Measurements from ENCODE around the gene KCNK15. TPM values are rescaled to one million over a fixed set of nuclear protein-coding genes. Genes with fewer than 3 reads are reported as not detected.

Gene KCNK15
- total RNA-seq, 1 donor from 2014 or later, result 62.6 TPM

- H3K9me3 ChIP-seq, result no peaks in the 10 kb centered on the region
- H3K4me3 ChIP-seq, result no peak overlapping the region
- H3K27ac ChIP-seq, result peak overlapping the region; percentile 80 to 93
- intact Hi-C loops (cut with DNase I), result loop anchor here (1.0 to 5.0 kb wide), 2 partner anchors 39 to 132 kb away; no protein-coding TSS in a partner anchor
- H3K36me3 ChIP-seq, result peaks cover 0 to 3% of the 10 kb centered on the region in 2 donors
- TF ChIP-seq, protein P1, sequence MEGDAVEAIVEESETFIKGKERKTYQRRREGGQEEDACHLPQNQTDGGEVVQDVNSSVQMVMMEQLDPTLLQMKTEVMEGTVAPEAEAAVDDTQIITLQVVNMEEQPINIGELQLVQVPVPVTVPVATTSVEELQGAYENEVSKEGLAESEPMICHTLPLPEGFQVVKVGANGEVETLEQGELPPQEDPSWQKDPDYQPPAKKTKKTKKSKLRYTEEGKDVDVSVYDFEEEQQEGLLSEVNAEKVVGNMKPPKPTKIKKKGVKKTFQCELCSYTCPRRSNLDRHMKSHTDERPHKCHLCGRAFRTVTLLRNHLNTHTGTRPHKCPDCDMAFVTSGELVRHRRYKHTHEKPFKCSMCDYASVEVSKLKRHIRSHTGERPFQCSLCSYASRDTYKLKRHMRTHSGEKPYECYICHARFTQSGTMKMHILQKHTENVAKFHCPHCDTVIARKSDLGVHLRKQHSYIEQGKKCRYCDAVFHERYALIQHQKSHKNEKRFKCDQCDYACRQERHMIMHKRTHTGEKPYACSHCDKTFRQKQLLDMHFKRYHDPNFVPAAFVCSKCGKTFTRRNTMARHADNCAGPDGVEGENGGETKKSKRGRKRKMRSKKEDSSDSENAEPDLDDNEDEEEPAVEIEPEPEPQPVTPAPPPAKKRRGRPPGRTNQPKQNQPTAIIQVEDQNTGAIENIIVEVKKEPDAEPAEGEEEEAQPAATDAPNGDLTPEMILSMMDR (IDR thresholded peaks at IDR 0.05), result no peak
- peaks cover 11 to 43% of the 10 kb centered on the region in 2 donors for H3K4me1 ChIP-seq
- no peaks in the 10 kb centered on the region for H3K27me3 ChIP-seq
- no peak for DNase-seq (ENCODE audit: low spot score in 2 of 2)
Observed at GRCh38 chr20:44730441-44730840, 15.2 kb upstream of the KCNK15 start.

DNA sequence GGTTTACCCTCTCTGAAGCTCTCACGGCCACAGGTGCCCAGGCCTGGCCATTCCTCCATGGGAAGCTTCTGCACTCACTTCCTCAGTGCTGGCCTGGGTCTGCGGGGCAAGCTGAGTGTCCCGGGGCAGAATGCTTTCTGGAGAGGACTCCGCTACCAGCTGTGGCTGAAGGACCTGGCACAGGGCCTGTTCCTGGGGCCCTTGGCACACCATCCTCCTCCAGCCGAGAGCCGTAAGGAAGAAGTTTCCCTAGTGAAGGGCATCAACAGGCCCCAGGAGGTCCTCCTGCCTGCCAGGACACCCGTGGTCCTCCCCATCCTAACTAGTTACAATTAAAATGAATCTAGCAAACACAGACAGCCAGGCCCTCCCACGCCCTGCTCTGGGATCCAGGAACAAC is 14.0 kb upstream of the KCNK15 start:
- peak overlapping the region; percentile 80 to 93 for H3K27ac ChIP-seq
- H3K9me3 ChIP-seq, result no peaks in the 10 kb centered on the region
- H3K4me1 ChIP-seq, result peaks cover 11 to 50% of the 10 kb centered on the region in 2 donors
- peaks cover 0 to 3% of the 10 kb centered on the region in 2 donors for H3K36me3 ChIP-seq
- TF ChIP-seq, protein P1 (IDR thresholded peaks at IDR 0.05), result no peak
- intact Hi-C loops (cut with DNase I), result loop anchor here (5.0 kb wide), 1 partner anchor 131 kb away; no protein-coding TSS in a partner anchor
- DNase-seq (ENCODE audit: low spot score in 2 of 2), result no peak
- H3K4me3 ChIP-seq, result no peak overlapping the region
- no peaks in the 10 kb centered on the region for H3K27me3 ChIP-seq

- H3K4me3 ChIP-seq, result no peak overlapping the region
- TF ChIP-seq, protein P1 (IDR thresholded peaks at IDR 0.05), result no peak
- peaks cover 11 to 52% of the 10 kb centered on the region in 2 donors for H3K4me1 ChIP-seq
- no peaks in the 10 kb centered on the region for H3K36me3 ChIP-seq
- H3K9me3 ChIP-seq, result no peaks in the 10 kb centered on the region
- H3K27ac ChIP-seq, result peak overlapping the region; percentile 80 to 93
- no peaks in the 10 kb centered on the region for H3K27me3 ChIP-seq
- intact Hi-C loops (cut with DNase I), result loop anchor here (5.0 kb wide), 1 partner anchor 130 kb away; no protein-coding TSS in a partner anchor
- DNase-seq (ENCODE audit: low spot score in 2 of 2), result no peak
Observed at GRCh38 chr20:44732327-44732726, 13.3 kb upstream of the KCNK15 start.

DNA sequence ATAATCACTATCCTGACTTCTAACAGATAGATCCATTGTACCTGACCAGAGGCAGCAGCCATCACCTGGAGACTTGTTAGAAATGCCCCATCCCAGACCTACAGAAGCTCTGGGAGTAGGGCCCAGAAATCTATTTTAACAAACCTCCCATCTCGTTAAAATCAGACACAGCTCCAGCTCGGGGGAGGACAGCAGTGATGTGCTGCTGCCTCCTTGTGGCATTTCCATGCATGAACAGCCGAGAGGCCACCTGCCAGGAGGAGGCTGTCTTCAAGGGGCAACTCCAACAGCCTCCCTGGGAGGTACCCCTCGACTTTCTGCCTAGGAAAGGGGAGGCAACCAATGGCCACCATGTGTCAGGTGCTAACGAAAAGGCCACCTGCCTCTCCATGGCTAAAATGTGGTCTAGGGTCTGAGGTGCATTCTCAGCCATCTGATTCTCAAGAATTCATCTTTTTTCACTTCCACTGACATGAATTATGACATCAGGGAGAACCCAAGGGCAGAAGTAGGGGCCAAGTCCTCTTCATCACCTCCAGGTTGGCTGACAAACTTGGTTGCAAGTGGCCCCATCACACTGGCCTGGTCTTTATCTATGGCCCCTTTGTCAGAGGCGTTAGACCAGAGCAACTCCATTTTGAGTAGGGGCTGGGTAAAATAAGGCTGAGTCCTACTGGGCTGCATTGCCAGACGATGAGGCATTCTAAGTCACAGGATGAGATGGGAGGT is 12.2 kb upstream of the KCNK15 start:
- H3K27me3 ChIP-seq, result no peaks in the 10 kb centered on the region
- no peaks in the 10 kb centered on the region for H3K9me3 ChIP-seq
- H3K4me3 ChIP-seq, result no peak overlapping the region
- peaks cover 11 to 54% of the 10 kb centered on the region in 2 donors for H3K4me1 ChIP-seq
- peak overlapping the region; percentile 80 to 93 for H3K27ac ChIP-seq
- TF ChIP-seq, protein P1 (IDR thresholded peaks at IDR 0.05), result peak; percentile 94 to 96 (median 95)
- H3K36me3 ChIP-seq, result no peaks in the 10 kb centered on the region
- intact Hi-C loops (cut with DNase I), result loop anchor here (1.0 to 5.0 kb wide), 2 partner anchors 48 to 129 kb away; no protein-coding TSS in a partner anchor
- DNase-seq (ENCODE audit: low spot score in 2 of 2), result peak in 1 of 2 donors; percentile 90

DNA sequence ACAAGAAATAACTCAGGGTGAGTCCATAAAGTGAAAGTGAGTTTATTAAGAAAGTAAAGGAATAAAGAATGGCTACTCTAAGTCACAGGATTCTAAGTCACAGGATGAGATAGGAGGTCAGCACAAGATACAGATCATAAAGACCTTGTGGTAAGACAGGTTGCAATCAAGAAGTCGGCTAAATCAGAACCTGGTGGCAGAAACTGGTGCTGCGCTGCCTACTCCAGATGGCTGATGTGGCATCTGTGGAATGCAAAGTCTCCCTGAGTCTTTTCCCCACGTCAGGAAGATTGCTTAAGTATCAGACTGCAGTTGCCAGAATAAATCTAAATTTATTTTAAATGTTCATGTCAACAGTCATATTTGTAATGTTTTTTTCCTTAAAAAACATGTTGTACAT is 10.7 kb upstream of the KCNK15 start:
- no peaks in the 10 kb centered on the region for H3K36me3 ChIP-seq
- H3K4me1 ChIP-seq, result peaks cover 11 to 50% of the 10 kb centered on the region in 2 donors
- no peaks in the 10 kb centered on the region for H3K27me3 ChIP-seq
- H3K4me3 ChIP-seq, result peak overlapping the region in 1 of 2 donors; percentile 23
- peak in 1 of 2 donors; percentile 91 for DNase-seq (ENCODE audit: low spot score in 2 of 2)
- TF ChIP-seq, protein P1 (IDR thresholded peaks at IDR 0.05), result peak; percentile 43 to 47 (median 46)
- H3K27ac ChIP-seq, result peak overlapping the region; percentile 80 to 93
- no peaks in the 10 kb centered on the region for H3K9me3 ChIP-seq
- intact Hi-C loops (cut with DNase I), result loop anchor here (5.0 kb wide), 3 partner anchors 127 to 523 kb away; partner anchors contain the start of genes OSER1 and TTPAL

Data from ascending aorta (tissue), 2 donors.